Daoy (cell line): ENCODE measurements around the gene SLCO4A1. TPM values are rescaled to one million over a fixed set of nuclear protein-coding genes. Genes with fewer than 3 reads are reported as not detected.

Experiments used
- DNase-seq: peaks from one replicate; pipeline ENCODE4 v3.0.0-alpha.2; 2015; ENCODE audit warnings: low read depth
- total RNA-seq: library from RNA; depleted of rRNA; stranded (reverse); fragments of >200 nt; shearing (Covaris generic); gene quantifications from 2 replicates; pipeline ENCODE4 v1.2.3, GENCODE V29; 2014

The SLCO4A1 gene
- total RNA-seq, 1 experiment from 2014 or later: 16.3 TPM

DNA sequence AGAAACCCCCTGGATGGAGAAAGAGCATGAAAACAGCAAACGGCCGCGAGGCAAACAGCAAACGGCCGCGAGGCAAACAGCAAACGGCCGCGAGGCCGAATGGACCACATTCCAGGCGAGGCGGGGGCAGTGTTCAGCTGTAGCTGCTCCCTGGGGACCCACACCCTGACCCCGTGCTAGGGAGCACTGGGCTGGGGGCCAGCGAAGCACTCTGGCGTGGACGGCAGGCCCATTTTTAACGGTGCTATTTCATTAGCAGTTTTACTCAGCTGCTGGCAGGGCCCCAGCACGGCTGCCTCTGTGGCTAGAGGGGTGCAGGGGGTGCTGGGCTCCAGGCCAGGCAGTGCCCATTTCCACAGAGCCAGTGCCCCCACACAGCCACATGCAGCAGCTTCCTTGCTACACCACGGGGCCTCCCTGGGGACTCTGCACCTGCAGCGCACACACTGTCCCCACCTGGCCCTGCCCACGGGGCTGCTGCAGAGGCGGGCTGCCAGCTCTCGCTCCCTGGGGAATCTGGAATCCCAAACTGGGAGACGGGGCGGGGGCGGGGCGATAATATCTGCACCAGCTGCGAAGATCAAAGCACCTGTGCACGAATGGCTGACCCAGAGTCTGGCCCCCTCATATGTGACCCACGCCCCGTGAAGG, 35.6 kb upstream of the SLCO4A1 start:
- no peak for DNase-seq

GRCh38 chr20:62607366-62608217, 34.7 kb upstream of the SLCO4A1 start:
- DNase-seq: no peak

- DNase-seq: no peak
These were observed 34.1 kb upstream of the SLCO4A1 start for GRCh38 chr20:62608218-62608565.

GRCh38 chr20:62609279-62609720, 33.0 kb upstream of the SLCO4A1 start:
- no peak for DNase-seq

DNA sequence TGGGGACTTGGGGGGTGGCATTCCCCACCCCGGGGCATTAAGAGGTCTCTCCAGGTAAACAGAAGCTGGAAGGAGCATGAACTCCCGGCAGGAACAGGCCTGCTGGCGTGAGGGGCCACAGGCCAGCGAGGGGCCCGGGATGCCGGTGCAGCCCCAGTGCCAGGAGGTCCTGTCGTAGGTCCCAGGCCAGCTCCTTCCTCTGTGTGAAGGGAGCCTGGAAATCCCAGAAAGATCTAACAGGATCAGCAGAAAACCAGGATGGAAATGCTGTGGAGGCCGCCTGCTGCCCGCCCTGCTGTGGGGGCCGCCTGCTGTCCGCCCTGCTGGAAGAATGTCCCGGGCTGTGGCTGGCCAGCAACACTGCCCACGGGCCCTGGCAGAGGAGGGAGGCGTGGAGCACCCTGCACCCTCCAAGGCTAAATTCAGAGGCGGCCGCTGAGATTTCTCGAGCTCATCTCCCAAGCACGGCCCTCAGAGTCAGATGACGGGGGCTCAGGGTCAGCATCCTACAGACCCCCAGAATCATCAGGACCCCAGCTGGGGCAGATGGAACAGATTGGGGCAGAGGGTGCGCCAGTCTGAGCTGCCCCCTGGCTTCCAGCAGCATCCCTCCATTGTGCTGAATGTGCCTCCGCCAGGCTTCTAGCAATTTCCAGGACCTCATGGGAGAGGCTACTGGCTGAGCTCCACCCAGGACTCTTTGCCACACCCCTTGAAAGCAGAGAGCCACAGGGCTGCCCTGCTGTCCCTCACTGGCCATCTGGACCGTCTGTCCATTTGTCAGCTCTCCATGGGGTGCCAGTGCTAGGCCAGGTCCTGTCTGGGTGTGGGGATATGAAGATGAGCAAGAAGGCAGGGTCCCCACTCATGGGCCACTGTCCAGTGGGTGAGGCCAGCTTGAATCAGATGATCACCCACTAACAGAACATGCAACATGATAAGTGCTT, 32.2 kb upstream of the SLCO4A1 start:
- no peak for DNase-seq

- no peak for DNase-seq
These were observed 31.3 kb upstream of the SLCO4A1 start for GRCh38 chr20:62611012-62611411.

DNA sequence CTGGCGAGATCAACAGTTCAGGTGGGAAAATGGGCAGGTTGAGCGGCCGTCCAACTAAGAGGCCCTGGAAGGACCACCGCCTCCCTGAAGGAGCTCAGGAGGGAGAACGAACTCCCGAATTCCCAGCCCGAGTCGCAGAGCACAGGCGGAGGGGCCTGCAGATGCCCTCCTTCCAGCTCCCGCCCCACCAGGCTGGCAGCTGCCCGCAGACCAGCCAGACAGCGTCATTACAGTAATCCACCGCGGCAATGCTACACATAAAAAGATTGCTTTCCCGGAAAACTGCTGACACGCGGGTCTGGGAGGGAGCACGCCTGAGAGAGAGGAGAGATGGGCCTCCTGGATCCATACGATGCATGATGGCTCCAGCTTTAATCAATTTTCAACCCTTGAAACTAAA, 30.5 kb upstream of the SLCO4A1 start:
- DNase-seq: no peak

DNA sequence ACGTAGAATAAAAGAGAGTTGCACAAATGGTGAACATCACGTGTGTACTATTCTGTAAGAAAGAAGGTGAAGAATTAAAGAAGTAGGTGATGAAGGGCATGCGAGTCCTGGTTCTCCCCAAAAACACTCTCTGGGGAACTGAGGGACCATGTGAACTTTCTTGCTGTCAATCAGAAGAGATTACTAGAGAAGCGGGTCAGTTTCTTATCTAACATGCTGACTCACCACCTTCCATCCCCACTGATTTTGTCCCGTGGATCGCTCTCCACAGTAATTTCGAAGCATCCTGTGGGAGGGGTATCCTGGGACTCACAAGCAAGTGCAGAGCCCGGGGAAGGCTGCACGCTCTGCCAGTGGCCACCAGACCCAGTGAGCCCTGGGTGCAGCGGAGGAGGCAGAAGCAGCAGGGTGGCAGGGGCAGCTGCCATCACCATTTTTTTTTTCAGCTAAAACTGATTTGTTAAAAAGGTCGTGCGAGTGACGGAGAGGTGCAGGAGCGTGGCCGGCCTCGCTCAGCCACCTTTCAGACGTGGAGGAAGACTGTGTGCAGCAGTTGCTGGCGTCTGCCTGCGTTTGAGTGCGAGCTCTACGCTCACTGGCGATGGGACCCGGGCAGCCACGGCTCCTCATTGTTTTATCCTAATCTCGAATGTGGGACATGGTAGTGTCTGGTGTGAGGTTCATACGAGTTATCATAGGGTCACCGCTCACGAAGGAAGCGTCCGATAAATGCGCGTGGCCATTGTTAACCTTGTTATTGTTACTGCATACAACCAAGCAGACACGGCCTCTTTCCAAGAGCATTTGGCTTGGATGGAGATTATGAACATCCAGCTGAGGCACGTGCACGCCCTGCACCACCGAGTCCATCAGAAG, 28.0 kb upstream of the SLCO4A1 start:
- DNase-seq: no peak

DNA sequence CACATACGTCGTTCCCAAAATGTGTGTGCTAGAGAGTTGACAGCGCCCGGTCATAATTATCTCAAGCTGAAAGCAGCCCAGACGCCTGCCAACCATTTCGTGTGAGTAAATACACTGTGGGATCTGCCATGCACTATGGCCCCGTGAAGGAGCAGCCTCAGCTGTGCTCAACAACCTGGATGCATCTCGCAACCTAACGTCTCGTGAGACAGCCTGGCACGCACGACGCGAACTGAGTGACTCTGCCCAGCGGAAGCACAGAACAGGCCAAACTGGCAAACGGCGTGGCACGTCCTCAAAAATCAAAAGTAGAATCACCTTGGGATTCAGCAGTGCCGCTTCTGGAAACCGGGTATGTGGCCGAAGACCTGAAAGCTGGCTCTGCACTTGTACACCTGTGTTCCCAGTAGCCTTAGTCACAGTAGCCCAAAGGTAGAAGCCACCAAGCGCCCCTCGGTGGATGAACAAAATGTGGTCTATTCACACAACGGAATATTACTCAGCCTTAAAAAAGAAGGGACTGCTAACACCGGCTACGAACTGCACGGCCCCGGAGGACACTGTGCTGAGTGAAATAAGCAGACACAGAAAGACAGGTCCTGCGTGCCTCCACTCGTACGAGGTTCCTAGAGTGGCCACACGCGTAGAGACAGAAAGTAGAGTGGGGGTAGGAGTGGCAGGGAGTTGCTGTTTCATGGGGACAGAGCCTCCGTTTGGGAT, 27.2 kb upstream of the SLCO4A1 start:
- DNase-seq: no peak

GRCh38 chr20:62615750-62616251, 26.5 kb upstream of the SLCO4A1 start:
- no peak for DNase-seq

DNA sequence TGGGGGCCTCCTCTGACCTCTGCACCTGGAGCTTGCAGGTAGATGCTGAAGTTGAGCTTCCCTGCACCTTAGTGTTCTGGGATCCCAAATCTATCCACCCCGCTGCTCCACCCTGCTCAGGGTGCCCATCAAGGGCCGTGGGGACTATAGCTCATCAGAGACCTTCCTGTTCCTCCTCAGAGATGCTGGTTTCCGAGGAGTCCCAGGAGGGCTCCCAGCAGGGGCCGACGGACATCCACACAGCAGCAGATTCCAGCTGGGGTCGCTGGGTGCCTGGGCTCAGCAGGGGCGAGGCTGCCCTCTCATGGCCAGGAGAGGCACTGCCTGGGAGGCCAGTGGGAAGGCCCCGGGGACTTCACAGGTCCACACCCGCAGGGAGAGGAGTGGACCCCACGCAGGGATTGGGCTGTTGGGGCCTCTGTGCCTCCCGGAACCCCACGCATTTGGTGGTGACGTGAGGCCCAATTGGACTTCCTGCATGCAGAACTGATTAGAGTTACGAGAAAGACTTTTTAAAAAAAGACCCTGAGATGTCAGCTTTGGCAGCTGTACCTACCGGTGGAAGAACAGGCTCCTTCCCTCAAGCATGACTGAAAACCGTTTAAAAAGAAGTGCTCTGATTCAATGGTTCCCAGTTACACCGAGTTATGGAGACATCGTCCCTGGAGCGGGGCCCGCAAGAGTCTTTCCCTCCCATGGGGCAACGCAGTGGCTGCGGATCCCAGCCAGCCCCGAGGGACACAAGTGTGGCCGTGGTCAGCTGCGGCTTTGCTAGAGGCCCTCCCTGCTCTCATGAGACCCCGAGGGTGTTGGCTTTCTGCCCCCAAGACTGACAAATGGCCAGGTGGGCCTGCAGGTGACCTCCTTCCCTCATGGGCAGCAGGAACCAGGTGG, 25.3 kb upstream of the SLCO4A1 start:
- DNase-seq: peak; percentile 77

GRCh38 chr20:62617711-62618483, 24.4 kb upstream of the SLCO4A1 start:
- DNase-seq: peak; percentile 78

GRCh38 chr20:62618611-62619529, 23.4 kb upstream of the SLCO4A1 start:
- DNase-seq: peak; percentile 53

GRCh38 chr20:62620625-62621024, 21.7 kb upstream of the SLCO4A1 start:
- no peak for DNase-seq

- no peak for DNase-seq
These were observed 20.8 kb upstream of the SLCO4A1 start for GRCh38 chr20:62621251-62622110.

DNA sequence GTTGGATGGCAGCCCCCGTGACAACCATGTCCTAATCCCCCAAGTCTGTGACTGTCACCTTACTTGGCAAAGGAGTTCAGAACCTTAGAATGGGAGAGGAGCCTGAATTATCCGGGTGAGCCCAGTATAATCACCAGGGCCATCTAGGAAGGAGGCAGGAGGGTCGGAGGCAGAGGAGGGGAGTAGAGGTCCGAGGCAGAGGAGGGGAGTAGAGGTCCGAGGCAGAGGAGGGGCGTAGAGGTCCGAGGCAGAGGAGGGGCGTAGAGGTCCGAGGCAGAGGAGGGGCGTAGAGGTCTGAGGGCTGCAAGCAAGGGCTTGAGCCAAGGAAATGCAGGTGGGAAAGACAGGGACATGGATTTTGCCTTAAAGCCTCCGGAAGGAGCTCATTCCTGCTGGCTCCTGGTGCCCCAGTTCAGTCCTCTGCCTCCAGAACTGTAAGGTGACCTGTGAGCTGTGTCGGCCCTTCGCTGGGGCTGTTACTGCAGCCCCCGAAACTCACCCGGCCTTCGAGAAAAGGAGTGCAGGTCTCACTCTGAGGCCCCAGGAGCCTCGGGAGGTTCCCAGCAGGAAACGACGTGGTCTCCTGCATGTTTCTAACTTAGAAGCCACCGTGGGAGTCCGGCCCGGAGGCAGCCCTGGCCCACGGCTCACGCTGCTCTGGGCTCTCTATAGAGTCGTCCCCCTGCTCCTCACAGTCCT, 20.0 kb upstream of the SLCO4A1 start:
- no peak for DNase-seq
